CD4-positive, alpha-beta T cell treated with Interleukin-6 for 4 hours (primary cell): Measurements from ENCODE around the gene CNTFR.
"Not testable (repeated sequence)": the region's sequence is repeated elsewhere in the genome, so short reads cannot be mapped to it uniquely, and the experiment has no call there.

ENCODE experiments used
- DNase-seq: peaks from one replicate; pipeline ENCODE4 v3.0.0-alpha.2; 2020; ENCODE audit warnings: mixed read lengths

Gene CNTFR, protein sequence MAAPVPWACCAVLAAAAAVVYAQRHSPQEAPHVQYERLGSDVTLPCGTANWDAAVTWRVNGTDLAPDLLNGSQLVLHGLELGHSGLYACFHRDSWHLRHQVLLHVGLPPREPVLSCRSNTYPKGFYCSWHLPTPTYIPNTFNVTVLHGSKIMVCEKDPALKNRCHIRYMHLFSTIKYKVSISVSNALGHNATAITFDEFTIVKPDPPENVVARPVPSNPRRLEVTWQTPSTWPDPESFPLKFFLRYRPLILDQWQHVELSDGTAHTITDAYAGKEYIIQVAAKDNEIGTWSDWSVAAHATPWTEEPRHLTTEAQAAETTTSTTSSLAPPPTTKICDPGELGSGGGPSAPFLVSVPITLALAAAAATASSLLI

GRCh38 chr9:34589636-34590380 is at the start of gene CNTFR:
CNTFR (minus strand) TSS chr9:34589724; CDS start chr9:34568981, 20,743 bp downstream.
- no peak for DNase-seq

DNA sequence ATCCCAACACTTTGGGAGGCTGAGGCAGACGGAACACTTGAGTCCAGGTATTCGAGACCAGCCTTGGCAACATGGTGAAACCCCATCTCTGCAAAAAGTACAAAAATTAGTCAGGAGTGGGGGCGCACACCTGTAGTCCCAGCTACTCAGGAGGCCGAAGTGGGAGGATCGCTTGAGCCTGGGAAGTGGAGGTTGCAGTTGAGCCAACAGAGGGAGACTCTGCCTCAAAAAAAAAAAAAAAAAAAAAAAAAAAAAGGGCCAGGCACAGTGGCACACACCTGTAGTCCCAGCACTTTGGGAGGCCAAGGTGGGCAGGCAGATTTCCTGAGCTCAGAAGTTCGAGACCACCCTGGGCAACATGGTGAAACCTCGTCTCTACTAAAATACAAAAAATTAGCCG is 49.8 kb upstream of the CNTFR start:
- not testable (repeated sequence) for DNase-seq

DNA sequence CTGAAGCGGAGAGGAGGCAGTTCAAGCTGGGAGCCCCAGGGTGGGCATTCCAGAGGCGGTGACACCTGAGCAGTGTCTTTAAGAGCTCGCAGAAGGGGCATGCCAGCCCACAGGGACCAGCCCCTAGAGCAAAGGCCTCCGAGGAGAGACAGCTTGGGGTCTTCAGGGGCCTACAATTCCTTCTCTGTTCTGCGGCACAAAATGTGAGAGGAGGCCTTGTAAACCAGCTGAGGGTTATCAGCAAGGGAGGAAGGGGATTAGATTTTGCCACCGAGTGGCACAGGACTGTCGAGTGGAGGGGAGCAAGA is 48.6 kb upstream of the CNTFR start:
- peak; percentile 15 for DNase-seq

DNA sequence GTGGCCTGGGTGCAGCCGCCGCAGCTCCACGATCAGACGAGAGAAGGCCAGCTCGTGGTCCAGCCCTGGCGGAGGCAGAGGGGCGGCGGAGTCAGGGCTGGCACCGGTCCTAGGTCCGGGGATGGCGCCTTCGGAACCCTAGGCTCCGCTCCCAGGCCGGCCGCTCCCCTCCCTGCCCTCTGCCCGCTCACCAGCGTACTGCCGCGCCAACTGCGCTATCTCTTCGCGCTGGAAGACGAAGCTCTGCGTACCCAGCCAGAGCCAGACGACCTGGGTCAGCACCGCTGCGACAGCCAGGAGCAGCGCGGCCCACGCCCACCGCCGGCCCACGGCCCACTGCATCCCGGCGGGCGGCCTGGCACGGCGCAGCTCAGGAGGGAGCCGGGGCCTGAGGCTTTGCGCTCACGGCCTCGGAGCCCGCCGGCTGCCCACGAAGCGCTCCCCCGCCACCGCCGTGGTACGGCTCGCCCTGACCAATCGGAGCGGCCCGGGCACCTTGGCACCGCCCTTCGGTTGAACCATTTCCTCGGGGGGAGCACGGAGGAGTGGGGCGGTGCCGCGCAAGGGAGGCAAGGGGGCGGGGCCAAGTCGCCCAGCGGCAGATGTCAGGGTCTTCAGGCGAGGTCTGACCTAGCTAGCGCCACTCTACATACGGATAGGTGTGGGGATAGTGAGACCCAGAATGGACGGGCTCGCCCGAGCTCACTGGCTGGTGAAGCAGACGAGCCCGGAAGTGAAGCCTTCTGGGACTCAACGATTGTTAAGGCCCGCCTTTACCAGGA is 48.0 kb upstream of the CNTFR start, which contains the start of gene SIGMAR1:
TSS of gene SIGMAR1 (minus strand) at position 432 of the 782 bp plus-strand sequence. CDS start at position 342, 90 bp downstream.
- DNase-seq: peak; percentile 95

DNA sequence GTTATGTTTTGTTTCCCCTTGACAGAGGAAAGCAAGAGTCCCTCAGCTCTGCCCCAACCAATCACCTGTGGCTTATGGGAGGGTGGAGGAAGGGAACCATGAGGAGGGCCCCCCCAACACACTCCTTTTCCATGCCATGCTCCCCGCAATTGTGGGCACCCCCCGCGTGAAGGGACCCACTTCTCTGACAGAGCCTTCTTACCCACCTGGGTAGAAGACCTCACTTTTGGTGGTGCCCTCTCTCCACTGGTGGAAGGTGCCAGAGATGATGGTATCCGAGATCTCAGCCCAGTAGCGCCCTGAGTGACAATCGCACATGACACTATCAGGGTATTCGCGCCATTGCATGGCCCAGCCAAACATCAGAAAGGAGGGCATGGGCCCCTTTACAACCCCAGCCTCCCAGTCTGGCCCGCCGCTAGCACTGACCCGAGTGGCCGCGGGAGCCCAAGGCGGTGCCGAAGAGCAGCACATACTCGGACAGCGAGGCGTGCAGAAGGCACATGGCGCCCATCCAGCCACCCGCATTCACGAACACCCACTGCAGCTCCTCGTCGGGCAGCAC is 47.3 kb upstream of the CNTFR start:
- DNase-seq: peak; percentile 12

GRCh38 chr9:34635556-34635955 is 46.0 kb upstream of the CNTFR start:
- no peak for DNase-seq

DNA sequence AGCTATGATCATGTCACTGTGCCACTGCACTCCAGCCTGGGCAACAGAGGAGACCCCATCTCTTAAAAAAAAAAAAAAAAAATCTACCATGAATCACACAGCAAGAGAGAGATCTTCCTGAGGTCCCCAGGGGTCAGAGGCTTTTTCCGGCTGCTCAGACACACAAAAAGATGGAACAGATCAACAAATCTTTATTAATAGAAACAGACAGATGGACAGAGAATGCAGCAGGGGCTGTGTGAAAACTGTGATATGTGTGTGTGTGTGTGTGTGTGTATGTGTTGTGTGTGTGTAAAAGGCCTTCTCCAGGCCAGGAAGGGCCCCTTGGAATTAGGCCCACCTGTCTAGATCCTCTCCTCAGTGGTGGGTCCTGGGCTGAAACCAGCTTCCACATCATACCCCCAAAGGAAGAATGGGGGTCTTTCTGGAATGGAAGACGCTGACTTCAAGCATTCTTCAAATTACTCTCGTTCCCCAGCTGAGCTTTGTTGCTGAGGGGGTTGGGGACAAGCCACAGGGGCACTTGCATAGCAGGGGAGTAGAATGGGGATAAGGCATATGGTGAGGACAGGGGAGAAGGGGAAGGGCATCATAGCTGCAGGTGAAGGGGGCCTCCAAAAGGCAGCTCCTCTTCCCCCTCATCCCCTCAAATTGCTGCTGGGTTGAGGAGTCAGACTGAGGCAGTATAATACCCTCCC is 45.2 kb upstream of the CNTFR start:
- no peak for DNase-seq

DNA sequence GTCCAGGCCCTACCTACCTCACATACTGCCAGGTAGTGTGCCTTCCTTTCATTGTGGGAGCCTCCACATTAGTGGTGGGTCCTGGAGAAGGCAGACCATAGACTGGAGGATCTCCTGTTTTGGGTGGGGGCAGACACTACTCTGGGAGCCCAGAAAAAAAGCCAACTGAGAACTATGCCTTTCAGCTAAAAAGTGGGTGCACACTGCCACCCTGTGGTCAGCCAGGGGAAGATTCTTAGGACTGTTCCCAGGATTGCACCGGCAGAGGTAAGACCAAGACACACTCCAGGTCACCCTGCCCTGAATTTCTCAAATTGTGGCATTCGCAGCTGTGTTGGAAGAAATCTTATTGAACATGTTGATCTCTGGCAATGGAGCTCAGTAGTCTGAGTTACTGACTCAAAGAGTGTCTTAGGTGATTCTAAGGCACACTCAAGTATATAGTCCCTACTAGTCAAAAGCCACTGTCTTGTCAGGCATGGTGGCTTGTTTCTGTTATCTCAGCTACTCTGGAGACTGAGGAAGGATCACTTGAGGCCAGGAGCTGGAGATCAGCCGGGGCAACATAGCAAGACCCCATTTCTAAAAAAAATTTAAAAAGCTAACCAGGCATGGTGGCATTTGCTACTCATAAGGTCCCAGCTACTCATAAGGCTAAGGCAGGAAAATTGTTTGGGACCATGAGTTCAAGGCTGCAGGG is 44.5 kb upstream of the CNTFR start:
- peak; percentile 86 for DNase-seq

DNA sequence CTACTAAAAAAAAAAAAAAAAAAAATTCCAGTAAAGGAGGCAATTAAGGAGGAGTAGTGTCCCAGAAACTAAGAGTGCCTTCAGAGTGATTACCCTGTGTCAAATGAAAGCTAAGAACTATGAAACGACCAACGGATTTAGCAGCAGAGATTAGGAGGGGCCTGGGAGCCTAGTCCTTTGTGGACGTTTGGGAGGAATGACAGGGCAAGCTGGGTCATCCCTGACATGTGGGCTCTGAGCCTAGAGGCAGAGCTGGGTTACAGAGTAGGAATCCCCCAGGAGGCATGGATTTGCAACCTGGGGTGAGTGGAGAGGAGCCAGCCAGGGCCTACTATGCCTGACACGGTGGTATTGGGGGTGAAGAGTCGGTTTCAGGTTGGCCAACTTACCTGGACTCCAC is 43.6 kb upstream of the CNTFR start:
- no peak for DNase-seq

- no peak for DNase-seq
Measured at GRCh38 chr9:34630402-34631154, 41.1 kb upstream of the CNTFR start.

- DNase-seq: no peak
Measured at GRCh38 chr9:34629491-34629808, 39.9 kb upstream of the CNTFR start.

DNA sequence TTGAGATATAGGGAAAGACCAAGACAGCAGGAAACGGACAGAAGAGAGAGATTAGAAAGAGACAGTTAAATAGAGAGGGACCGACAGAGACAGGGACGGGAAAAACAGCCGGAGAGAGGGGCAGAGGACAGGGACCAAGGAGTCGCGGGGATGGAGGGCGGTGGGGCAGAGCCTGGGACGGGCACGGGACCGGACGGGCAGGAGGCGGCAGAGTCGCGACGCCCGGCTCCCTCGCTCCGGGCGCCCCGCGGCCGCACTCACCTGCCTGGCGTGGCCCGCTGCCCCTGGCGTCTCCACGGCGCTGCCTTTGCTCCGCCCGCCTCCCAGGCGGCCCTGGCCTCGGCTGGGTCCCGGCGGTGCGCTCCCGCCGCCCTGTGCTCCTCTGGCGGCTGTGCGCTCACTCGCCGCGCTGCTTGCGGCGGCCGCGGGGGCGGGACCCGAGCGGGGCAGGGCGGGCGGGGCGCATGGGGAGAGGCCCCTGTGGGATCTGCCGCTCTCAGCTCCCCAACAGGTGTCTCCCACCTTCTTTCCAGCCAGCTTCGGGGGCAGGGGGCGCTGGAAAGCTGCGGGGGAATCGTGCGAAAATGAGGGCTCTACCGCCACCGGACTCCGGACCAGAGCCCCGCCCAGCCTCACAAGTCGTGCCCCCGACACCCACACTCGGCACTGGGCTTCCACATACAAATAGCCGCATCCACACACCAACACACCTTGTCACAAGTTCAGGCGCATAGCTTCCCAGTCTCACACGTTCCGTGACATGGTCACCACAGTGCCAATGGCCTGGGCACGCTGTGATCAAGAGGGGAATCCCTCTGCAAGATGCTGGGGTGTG is 39.3 kb upstream of the CNTFR start, which contains the start of gene ARID3C:
TSS of gene ARID3C (minus strand) at position 411 of the 835 bp plus-strand sequence. CDS start 1,052 bp downstream, outside the sequence.
- peak; percentile 59 for DNase-seq

DNA sequence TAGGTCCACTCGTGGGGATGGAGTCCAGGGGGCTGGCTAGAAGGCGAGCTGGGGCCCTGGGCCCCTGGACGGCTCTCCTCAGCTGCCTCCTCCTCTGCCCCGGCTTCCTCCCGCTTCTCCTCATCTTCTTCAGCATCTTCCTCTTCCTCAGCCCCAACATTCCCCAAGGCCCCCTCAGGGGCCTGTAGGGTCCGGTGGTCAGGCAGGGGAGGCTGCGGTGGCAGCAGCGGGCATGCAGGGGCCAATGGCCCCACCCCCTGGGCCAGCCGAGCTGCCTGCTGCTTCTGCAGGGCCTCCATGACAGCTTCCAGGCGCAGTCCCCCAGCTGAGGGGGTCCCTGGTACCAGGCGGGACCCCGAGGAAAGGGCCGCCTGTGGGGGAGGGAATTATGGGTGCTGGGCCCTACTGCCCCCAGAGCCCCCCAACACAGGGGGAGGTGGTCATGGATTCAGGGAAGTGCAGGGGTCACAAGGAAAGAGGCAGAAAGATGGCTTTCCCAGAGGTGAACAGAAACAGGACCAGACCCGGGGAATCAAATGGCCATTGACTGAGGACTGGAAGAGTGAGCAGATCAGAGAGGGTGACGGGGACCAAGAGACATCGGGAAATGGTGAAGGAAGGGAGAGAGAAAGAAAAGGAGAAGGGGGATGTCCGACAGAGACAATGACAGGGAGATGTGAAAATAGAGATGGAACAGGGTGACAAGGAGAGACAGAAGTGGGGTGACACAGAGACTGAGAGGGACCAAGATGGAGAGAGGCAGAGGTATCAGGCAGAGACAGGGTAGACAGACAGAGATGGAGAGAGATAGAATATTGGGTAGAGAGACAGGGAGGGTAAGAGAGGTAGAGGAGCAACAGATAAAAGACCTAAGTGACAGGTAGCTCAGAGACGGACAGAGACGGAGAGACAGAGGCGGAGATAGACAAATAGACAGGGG is 38.5 kb upstream of the CNTFR start:
- no peak for DNase-seq

GRCh38 chr9:34625186-34625486 is 35.6 kb upstream of the CNTFR start:
- DNase-seq: no peak

DNA sequence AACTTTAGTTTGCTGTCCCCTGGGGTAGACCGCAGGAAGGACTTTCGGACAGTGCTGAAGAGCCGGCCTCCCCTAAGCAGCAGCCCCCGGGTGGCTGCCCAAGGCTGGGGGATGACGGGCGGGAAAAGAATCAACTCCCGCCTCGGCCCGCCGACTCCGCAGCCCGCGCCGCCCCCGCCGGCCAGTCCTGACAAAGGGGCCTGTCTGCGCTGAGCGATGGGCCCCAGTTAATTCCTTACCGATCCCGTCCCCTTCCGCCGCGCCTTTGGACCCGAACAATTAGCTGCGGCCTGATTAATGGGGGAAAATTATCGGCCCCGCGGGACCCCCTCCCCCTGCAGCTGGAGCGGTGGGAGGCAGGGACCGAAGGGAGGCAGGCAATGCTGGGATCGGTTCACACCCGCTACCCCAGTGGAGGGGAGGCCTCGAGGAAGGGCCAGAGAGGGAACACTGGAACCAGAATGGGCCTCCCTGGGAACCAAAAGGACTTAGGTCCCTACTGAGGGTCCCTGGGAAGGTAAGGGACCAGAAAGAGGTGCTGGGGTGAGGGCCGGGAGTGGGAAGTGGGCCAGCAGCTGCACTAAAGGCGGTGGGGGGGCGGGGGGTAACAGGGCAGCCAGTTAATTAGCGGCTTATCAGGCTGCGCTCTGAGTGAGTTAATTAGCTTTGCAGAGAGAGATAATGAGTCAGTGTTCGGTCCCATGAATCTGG is 35.1 kb upstream of the CNTFR start:
- DNase-seq: no peak

DNA sequence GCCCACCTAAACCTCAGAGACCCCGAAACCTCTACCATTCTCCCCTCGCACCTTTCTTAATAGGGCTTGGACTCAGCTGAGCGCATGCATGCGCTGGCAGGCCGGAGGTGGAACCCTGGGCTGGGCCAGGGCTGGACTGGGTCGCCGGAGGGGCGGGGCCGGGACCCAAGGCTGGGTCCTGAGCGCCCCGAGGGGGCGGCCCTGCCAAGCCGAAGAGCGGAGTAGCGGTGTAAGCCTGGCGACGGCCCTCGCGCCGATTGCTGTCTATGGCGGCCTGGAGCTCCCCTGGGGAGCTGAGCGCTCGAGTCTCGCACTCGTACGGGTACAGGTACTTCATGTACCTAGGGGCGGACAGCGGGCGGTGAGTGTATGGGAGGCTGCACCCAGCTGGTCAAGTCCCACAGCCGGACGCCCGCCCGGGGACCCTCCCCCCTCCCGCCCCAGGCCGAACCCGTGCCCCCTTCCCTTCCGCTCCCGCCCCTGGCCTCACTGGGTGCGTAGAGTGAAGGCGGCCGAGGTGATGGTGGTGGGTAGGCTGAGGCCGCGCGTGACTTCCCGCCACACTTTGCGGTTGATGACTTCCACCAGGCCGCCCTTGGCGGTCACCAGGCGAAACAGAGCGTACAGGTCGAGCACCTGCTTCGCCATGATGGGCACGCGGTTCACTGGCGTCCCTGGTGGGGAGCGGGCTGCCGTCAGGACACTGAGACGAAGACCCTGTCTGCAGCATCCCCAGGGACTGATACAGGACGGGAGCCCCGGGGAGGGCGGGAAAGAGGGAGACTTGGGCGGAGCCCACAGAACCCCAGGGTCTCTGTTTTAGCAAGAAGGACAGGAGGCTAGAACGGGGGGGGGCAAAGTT is 34.1 kb upstream of the CNTFR start:
- no peak for DNase-seq
